Measurements from ENCODE around the gene SLC12A7. TPM values are rescaled to one million over a fixed set of nuclear protein-coding genes. Genes with fewer than 3 reads are reported as not detected.

Gene SLC12A7
- total RNA-seq, 1 donor from 2014 or later = 80.8 TPM

DNA sequence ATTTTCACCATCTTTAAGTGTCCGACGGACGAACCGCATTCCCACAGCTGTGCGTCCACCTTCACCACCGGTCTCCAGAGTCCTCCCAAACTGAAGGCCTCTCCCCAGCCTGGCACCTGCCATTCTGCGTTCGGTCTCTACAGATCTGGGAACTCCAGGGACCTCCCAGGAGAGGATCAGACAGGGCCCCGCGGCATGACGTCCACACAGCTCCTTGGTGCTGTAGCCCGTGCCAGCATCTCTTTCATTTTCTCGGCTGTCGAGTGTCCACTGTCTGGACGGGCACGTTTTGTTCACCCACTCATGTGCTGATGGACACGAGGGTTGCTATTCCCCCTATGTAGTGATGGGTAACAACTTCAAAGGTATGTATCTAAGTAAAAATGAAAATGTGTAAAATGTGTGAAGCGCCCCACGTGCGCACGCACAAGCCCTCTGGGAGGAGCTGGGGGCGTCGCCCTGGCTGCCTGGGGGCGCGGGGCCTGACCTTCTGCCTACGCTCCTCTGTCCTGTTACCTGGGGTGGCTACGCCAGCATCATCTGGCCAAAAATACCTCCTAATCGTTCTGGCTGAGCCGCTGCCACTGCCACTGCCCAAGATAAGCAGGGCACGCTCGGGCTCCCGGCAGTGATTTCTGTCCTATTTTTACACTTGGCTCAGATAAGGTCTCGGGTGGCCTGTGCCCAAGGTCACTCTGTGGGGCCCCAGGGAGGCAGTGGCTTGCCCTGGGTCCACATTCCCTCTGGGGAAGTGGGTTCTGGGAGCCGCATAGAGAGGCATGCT lies 10.8 kb upstream of the SLC12A7 start:
- DNase-seq (ENCODE audit: low spot score, unreplicated experiment) = no peak
- no peaks in the 10 kb centered on the region for H3K36me3 Mint-ChIP-seq (ENCODE audit: insufficient read depth)
- no peak for TF ChIP-seq CTCF (IDR thresholded peaks at IDR 0.05; ENCODE audit: unreplicated experiment)
- no peak overlapping the region for H3K4me3 Mint-ChIP-seq (ENCODE audit: low read depth)
- H3K9me3 Mint-ChIP-seq (ENCODE audit: low read depth) = peaks cover 6% of the 10 kb centered on the region
- peaks cover 18% of the 10 kb centered on the region for H3K4me1 Mint-ChIP-seq (ENCODE audit: low read depth)
- H3K27me3 Mint-ChIP-seq = peaks cover 45% of the 10 kb centered on the region
- no peak overlapping the region for H3K27ac Mint-ChIP-seq

GRCh38 chr5:1121891-1122290 lies 10.0 kb upstream of the SLC12A7 start:
- DNase-seq (ENCODE audit: low spot score, unreplicated experiment) = no peak
- Mint-ChIP-seq H3K9me3 (ENCODE audit: low read depth) (peaks cover 6% of the 10 kb centered on the region), H3K4me3 (ENCODE audit: low read depth) (no peak overlapping the region), H3K27me3 (peaks cover 48% of the 10 kb centered on the region), H3K36me3 (ENCODE audit: insufficient read depth) (no peaks in the 10 kb centered on the region), H3K4me1 (ENCODE audit: low read depth) (peaks cover 14% of the 10 kb centered on the region), H3K27ac (no peak overlapping the region)
- TF ChIP-seq CTCF (IDR thresholded peaks at IDR 0.05; ENCODE audit: unreplicated experiment) = no peak

DNA sequence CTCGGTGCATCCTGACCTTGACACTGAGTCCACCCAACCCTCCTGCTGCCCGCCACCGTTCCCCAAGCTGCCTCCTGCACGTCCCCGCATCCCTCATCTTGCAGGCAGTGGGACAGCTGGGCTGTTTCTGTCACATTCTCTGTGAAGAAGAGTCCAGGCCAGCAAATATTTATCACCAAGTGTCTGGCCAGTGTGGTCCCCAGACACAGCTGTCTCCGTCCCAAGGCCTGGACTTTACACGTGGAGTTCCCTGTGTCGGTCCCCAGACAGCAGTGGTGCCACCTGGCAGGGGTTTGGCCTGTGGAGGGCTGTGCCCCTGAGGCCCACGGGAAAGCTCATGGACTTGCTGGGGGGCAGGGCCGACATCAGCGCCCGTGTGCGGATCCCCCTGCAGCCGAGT lies 9.2 kb upstream of the SLC12A7 start:
- Mint-ChIP-seq H3K4me3 (ENCODE audit: low read depth) (no peak overlapping the region), H3K27me3 (peaks cover 49% of the 10 kb centered on the region)
- no peak for DNase-seq (ENCODE audit: low spot score, unreplicated experiment)

DNA sequence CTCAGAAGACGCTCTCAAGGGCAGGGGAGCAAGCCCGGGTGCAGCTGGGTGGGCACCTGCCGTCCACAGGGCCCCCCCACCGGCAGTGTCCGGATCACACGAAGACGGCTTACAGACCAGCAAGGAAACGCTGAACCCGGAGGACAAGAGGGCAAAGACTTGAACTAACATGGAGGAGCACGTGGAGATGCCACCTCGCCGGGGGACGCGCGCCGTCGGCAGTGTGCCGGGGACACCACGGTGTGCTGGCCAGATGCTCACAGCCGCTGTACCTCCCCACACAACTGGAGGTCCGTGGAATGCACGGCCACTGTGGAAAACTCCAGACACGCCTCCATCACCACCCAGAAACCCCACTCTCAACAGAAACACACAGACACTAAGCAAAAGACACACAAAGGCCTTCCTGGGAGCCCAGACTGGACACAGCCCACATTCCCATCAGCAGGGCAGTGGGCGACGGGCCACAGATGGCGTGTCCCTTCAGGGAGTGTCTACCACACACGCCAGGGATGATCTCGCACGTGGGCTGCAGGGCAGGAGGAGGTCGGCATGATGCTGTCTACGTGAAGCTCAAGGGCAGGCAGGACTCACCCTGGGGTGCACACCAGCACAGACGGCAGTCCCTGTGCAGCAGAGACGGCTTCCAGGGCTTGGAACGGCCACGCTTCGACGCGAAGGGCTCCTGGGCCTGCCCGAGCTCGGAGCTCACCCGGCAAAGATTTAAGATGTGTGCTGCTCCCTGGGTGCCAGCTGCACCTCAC lies 8.6 kb upstream of the SLC12A7 start:
- no peaks in the 10 kb centered on the region for H3K36me3 Mint-ChIP-seq (ENCODE audit: insufficient read depth)
- H3K4me1 Mint-ChIP-seq (ENCODE audit: low read depth) = peaks cover 13% of the 10 kb centered on the region
- peaks cover 49% of the 10 kb centered on the region for H3K27me3 Mint-ChIP-seq
- H3K27ac Mint-ChIP-seq = no peak overlapping the region
- peaks cover 6% of the 10 kb centered on the region for H3K9me3 Mint-ChIP-seq (ENCODE audit: low read depth)
- no peak for DNase-seq (ENCODE audit: low spot score, unreplicated experiment)
- no peak overlapping the region for H3K4me3 Mint-ChIP-seq (ENCODE audit: low read depth)
- no peak for TF ChIP-seq CTCF (IDR thresholded peaks at IDR 0.05; ENCODE audit: unreplicated experiment)

More for the DNA sequence above, 9.2 kb upstream of the SLC12A7 start:
- peaks cover 13% of the 10 kb centered on the region for H3K4me1 Mint-ChIP-seq (ENCODE audit: low read depth)
- H3K27ac Mint-ChIP-seq = no peak overlapping the region
- no peaks in the 10 kb centered on the region for H3K36me3 Mint-ChIP-seq (ENCODE audit: insufficient read depth)
- H3K9me3 Mint-ChIP-seq (ENCODE audit: low read depth) = peaks cover 6% of the 10 kb centered on the region
- TF ChIP-seq CTCF (IDR thresholded peaks at IDR 0.05; ENCODE audit: unreplicated experiment) = no peak

DNA sequence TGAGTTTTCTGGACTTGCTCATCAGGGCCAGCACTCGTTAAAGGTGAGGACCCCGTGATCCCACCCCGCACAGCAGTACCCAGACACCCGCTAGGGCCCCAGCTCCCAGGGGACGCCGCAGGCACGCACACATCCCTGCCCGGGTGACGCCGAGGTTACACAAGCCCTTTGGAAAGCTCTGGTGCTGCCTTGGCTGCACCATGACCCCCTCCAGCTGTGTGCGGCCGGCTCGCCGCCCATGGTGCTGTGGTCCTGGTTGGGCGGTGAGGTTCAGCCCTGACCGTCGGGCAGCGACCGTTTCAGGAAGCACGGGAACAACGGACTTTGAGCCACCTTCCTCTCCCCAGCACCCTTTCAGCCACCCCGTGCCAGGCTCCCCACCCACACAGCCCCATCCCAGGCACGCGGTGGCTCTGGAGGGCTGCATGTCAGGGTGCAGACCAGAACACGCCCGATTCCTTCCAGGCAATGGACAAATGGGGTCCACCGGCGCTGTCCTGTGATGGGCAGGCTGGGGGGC lies 7.5 kb upstream of the SLC12A7 start:
- TF ChIP-seq CTCF (IDR thresholded peaks at IDR 0.05; ENCODE audit: unreplicated experiment) = no peak
- Mint-ChIP-seq H3K4me3 (ENCODE audit: low read depth) (no peak overlapping the region), H3K27ac (no peak overlapping the region), H3K9me3 (ENCODE audit: low read depth) (peaks cover 1% of the 10 kb centered on the region), H3K36me3 (ENCODE audit: insufficient read depth) (no peaks in the 10 kb centered on the region), H3K27me3 (peaks cover 47% of the 10 kb centered on the region), H3K4me1 (ENCODE audit: low read depth) (peaks cover 7% of the 10 kb centered on the region)
- no peak for DNase-seq (ENCODE audit: low spot score, unreplicated experiment)
